ENCODE results near the gene SUCNR1. TPM values are rescaled to one million over a fixed set of nuclear protein-coding genes. Genes with fewer than 3 reads are reported as not detected.

The SUCNR1 gene
- total RNA-seq, 1 experiment from 2014 or later, result not detected

GRCh38 chr3:151852074-151852811 lies 21.2 kb upstream of the SUCNR1 start:
- Histone ChIP-seq H3K79me2 (ENCODE audit: insufficient read depth, low read length) (no peaks in the 10 kb centered on the region), H3K56ac (ENCODE audit: insufficient read length, low read depth, low read length) (no peak overlapping the region), H3K14ac (ENCODE audit: insufficient read depth, low read length) (no peak overlapping the region; the same call in 1 of the 2 replicates), H2BK12ac (ENCODE audit: insufficient read length, low read depth, low read length) (no peak overlapping the region), H3K18ac (ENCODE audit: insufficient read length, low read depth, low read length) (no peak overlapping the region), H2BK15ac (ENCODE audit: low read depth, low read length) (no peak overlapping the region), H3K79me1 (ENCODE audit: insufficient read depth, low read depth, low read length, poor library complexity, severe bottlenecking) (no peaks in the 10 kb centered on the region), H3K27ac (ENCODE audit: insufficient read length, low read depth, low read length) (no peak overlapping the region), H3K9me3 (ENCODE audit: control insufficient read depth, low read depth, low read length) (no peaks in the 10 kb centered on the region), H3T11ph (ENCODE audit: low read length) (no peak overlapping the region), H4K91ac (ENCODE audit: insufficient read length, low read depth, low read length) (no peak overlapping the region), H3K4ac (ENCODE audit: low read depth, low read length) (no peak overlapping the region), H3K23me2 (ENCODE audit: insufficient read length, low read depth, low read length, poor library complexity, severe bottlenecking) (no peaks in the 10 kb centered on the region), H3K23ac (ENCODE audit: insufficient read length, low read depth, low read length) (no peak overlapping the region), H2BK20ac (ENCODE audit: low read depth, low read length, poor library complexity, severe bottlenecking) (no peak overlapping the region), H3K4me2 (ENCODE audit: insufficient read depth, insufficient read length, low read length) (no peak overlapping the region), H4K8ac (replicated peaks; ENCODE audit: insufficient read length, low read depth, low read length) (no peak overlapping the region), H3K9ac (ENCODE audit: extremely low read depth, insufficient read length, low read length) (no peak overlapping the region), H3K4me1 (ENCODE audit: insufficient read depth, low read length) (no peaks in the 10 kb centered on the region), H4K20me1 (ENCODE audit: control insufficient read depth, insufficient read depth, insufficient read length) (no peaks in the 10 kb centered on the region), H3K27me3 (ENCODE audit: insufficient read depth, low read length) (no peaks in the 10 kb centered on the region), H2AFZ (ENCODE audit: low read length) (no peak overlapping the region), H2BK120ac (ENCODE audit: low read depth, low read length, poor library complexity, severe bottlenecking) (no peak overlapping the region), H2AK5ac (ENCODE audit: insufficient read length, low read length) (no peak overlapping the region), H4K5ac (ENCODE audit: insufficient read length, low read depth, low read length) (no peak overlapping the region), H2BK5ac (ENCODE audit: insufficient read length, low read length) (no peak overlapping the region)
- no CpG with 5 or more reads among the region's 11 CpGs for WGBS (ENCODE audit: extremely low coverage, insufficient read length, low lambda C conversion rate)
- Mint-ChIP-seq H3K4me1 (peaks cover 4 to 5% of the 10 kb centered on the region in 2 experiments; a peak in 3 of 4 replicates), H3K36me3 (ENCODE audit: insufficient read depth in 1 of 3, low read depth in 3 of 3) (peaks cover 3 to 12% (median 5%) of the 10 kb centered on the region in 3 experiments; a peak in 6 of 7 replicates), H3K27ac (no peak overlapping the region), H3K9me3 (peaks cover 2 to 12% of the 10 kb centered on the region in 2 experiments; a peak in 3 of 5 replicates), H3K27me3 (ENCODE audit: low read depth) (no peaks in the 10 kb centered on the region; the same call in 1 of the 2 replicates), H3K4me3 (no peak overlapping the region)
- TF ChIP-seq CTCF (conservative IDR thresholded peaks at IDR 0.05), result no peak
- no peak for DNase-seq

All from H9 (cell line).